ENCODE results near the gene APBB2.

APBB2 gene

GRCh38 chr4:40962551-40963180 is 251.7 kb downstream of the APBB2 start:
- DNase-seq, result no peak
- intact Hi-C loops (cut with DNase I), result no loop called here

GRCh38 chr4:40960941-40961340 is 253.4 kb downstream of the APBB2 start:
- DNase-seq, result no peak
- intact Hi-C loops (cut with DNase I), result no loop called here

GRCh38 chr4:40957281-40957680 is 257.1 kb downstream of the APBB2 start:
- intact Hi-C loops (cut with DNase I), result no loop called here
- DNase-seq, result no peak

DNA sequence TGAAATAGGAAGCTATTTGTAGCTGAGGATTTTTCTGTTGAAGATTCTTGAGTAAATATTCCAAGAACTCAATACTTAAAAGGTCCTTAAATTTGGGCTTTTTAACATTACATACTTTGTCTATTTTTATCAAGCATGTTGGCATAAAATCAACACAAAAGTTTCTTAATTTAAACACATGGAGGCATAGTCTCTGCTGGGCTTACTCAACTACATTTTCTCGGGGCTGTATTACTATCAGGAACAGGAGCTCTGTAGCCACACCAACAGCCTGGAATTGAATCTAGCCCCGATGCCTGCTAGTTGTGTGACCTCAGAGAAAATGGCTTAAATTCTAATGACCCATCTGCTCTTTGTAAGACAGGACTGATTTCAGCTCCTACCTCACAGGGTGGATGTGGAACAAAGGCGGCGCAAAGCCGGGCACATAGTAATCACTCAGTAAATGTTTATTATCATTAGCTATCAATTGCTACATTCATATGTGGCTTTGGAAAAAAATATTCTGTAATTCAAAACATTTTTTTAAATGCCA is 257.6 kb downstream of the APBB2 start:
- intact Hi-C loops (cut with DNase I), result no loop called here
- no peak for DNase-seq

- intact Hi-C loops (cut with DNase I), result no loop called here
- no peak for DNase-seq
Observed at GRCh38 chr4:40954088-40954668, 260.2 kb downstream of the APBB2 start.

DNA sequence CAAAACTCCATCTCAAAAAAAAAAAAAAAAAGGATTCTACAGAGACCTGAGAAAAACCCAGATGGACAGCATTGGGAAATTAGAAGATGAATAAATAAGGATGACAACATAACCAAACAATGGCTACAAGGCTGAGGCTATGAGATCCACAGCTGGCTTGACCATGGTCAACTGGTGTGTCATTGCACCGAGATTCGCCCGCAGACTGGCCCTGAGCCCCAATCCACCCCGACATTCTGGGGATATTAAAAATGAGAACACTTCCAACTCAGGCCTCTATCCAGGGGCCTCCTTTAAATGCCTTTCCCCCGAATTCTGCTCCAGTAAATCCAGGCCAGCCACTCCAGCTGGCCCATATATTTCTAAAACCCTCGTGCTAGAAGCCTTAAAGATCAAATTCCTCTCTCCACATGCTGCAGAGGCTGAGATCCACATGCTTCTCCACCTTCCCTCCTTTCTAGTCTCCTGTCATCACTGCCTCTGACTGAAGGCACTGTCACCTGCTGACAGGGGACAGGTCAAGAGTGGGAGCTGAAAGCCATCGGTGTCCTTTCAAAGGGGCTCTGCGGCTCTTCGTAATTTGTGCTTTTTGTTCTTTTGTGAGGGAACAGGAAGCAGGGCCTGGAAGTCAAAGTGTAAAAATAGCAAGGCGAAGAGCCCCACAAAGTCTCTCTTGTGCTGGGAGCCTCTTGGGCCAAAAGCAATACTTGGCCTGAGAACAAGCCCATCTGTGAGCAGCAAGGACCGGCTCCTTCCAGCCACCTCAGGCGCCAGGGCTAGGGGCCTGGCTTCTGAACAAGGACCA is 260.9 kb downstream of the APBB2 start:
- no peak for DNase-seq
- intact Hi-C loops (cut with DNase I), result no loop called here

- intact Hi-C loops (cut with DNase I), result no loop called here
- DNase-seq, result no peak
Observed at GRCh38 chr4:40952672-40953071, 261.7 kb downstream of the APBB2 start.

GRCh38 chr4:40952217-40952616 is 262.1 kb downstream of the APBB2 start:
- DNase-seq, result no peak
- intact Hi-C loops (cut with DNase I), result no loop called here

- intact Hi-C loops (cut with DNase I), result no loop called here
- no peak for DNase-seq
Observed at GRCh38 chr4:40951026-40951425, 263.3 kb downstream of the APBB2 start.

DNA sequence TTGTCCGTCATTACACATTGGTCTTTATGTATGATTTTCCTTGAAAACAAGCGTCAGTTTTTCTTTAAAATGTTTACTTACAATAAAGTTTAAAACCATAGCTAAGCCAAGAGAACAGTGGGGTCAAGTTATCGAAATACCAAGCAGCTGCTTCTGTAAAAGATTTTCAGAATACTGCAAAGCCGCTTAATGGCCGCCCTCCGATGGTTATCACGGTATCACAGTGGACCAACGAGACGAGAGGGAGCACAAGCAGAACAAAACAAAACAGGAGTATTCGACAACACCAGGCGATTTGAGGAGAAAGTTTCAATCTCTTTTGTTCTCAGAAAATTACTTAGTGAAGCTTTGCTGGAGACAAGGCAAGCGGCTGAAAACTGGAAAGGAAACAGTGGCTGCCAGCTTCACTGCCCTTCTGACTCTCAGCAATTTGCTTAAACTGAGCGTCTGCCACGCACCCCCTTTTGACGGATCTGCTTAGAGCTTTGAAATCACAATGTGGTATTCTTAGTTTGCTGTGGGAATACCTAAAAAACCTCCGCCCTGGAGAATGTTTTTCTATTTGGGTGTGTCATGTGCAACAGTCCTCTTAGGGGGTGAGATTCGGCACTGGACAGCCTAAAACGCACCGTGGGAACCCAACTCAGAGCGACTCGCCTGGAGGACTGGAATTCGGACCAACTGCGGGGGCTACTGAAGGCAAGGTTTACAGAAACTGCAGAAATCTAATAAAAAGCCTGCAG is 264.8 kb downstream of the APBB2 start:
- intact Hi-C loops (cut with DNase I), result no loop called here
- no peak for DNase-seq

DNA sequence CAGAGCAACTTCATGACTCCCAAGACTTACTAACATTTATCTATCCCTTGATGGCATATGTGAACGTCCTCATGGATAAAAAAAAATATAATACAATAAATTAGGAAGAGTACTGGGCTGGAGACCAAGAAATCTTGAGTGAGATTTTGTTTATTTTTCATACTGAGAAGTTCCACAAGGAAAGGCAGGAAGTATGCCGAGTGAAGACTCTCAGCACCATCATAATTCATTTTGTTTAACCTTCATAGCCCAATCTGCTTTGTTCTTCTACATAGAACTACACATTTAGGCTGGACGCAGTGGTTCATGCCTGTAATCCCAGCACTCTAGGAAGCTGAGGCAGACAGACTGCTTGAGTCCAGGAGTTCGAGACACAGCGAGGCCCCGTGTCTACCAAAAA is 266.3 kb downstream of the APBB2 start:
- DNase-seq, result no peak
- intact Hi-C loops (cut with DNase I), result no loop called here

DNA sequence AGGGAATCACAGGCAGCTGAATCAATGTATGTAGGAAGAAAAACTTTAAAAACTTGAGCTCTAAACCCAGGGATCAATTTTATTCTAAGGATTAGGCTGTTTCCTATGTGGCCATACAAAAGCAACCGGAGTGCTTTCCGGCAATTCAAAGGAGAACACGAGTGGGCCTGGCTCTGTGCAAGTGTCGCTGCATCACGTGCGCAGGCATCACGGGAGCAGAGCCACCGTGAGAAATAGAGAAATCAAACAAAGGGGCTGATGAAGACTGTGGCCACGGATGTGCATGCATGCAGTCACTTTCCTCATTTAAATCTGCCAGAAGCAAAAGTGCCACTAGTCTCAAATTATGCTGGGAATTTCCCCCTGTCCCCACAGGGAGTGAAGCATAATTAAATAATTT is 267.7 kb downstream of the APBB2 start:
- peak in 5 of 10 donors; percentile 30 to 86 (median 59) for DNase-seq
- intact Hi-C loops (cut with DNase I), result no loop called here

GRCh38 chr4:40940756-40941155 is 273.6 kb downstream of the APBB2 start:
- intact Hi-C loops (cut with DNase I), result no loop called here
- DNase-seq, result no peak

DNA sequence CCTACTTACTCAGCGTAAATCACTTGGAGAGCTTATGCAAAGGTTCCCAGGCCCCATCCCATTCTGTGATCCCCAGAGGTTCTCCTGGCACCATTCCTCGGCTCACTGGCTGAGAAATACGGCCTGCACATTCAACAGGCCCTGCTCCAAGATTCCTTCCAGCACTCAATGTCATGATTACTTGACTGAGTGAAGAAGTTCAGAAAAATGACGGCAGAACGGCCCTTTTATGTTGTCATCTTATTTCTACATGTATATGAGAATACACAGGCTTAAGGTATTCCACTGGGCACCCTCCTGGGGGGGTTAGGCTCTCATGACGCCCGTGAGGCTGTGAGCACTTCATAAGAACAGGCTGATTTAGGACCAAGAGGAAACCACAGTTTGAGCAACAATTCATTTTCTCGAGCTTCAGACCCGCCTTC is 274.0 kb downstream of the APBB2 start:
- intact Hi-C loops (cut with DNase I), result no loop called here
- no peak for DNase-seq

GRCh38 chr4:40939856-40940255 is 274.5 kb downstream of the APBB2 start:
- intact Hi-C loops (cut with DNase I), result no loop called here
- DNase-seq, result no peak

DNA sequence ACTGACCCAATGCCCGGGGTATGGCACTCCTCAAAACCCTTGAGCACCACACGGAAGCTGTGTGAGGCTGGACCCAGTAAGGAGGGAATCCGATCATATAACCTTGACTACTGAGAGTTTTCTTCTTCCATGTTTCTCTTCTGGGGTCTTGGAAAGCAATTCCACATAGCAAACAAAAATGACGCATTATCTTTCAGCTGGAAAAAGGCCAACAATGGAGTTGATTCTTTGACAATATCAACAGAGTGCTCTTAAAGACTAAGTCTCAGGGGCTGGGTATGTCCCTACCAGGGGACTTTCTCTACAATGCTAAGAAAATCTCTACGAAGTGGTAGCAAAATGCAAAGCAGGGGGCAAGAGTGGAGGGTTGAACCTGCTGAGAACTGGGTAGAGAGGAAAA is 276.0 kb downstream of the APBB2 start:
- DNase-seq, result no peak
- intact Hi-C loops (cut with DNase I), result no loop called here

GRCh38 chr4:40937140-40937725 is 277.1 kb downstream of the APBB2 start:
- intact Hi-C loops (cut with DNase I), result no loop called here
- DNase-seq, result no peak

DNA sequence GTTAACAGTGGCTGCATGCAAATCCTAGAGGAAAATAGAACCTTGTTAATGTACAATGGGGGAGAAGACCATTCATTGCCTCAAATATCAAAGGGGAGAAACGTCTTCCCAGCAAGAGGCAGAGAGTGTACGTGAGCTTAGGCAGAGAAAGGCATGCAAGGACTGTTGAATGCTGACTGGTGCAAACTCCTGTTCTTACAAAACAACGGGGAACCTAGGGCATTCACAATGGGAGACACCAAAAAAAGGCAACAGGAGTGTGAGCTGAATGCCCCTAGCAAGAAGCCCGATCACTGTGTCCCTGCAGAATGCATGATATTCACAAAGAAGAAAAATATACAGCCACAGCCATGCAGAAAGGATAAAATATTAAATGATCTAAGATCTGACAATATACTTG is 279.7 kb downstream of the APBB2 start:
- intact Hi-C loops (cut with DNase I), result loop anchor here (1.0 kb wide), 1 partner anchor 47 kb away; no protein-coding TSS in a partner anchor
- DNase-seq, result no peak

GRCh38 chr4:40933272-40934053 is 280.9 kb downstream of the APBB2 start:
- DNase-seq, result peak in 9 of 10 donors; percentile 46 to 97 (median 76)
- intact Hi-C loops (cut with DNase I), result loop anchor here (1.0 to 2.0 kb wide), 2 partner anchors 48 to 53 kb away; no protein-coding TSS in a partner anchor
